SU-DHL-6 (cell line): Measurements from ENCODE around the gene ZSCAN31.

ENCODE experiments used
- EZH2phosphoT487 ChIP-seq: fragments of 200-600 bp; sonication (generic), shearing (Covaris generic); conservative IDR thresholded peaks from 2 replicates; pipeline ENCODE4 v1.6.1; 2018; ENCODE audit warnings: mild to moderate bottlenecking, antibody characterized with exemption, low read length, moderate library complexity, mixed read lengths
- TF ChIP-seq, protein P1 (sequence below): fragments of 200-600 bp; sonication (generic); IDR thresholded peaks from one replicate; pipeline ENCODE4 v1.5.1; 2017; ENCODE audit warnings: antibody characterized with exemption, mild to moderate bottlenecking, low read length, moderate library complexity; ENCODE audit not compliant: insufficient read depth, poor library complexity, severe bottlenecking

DNA sequence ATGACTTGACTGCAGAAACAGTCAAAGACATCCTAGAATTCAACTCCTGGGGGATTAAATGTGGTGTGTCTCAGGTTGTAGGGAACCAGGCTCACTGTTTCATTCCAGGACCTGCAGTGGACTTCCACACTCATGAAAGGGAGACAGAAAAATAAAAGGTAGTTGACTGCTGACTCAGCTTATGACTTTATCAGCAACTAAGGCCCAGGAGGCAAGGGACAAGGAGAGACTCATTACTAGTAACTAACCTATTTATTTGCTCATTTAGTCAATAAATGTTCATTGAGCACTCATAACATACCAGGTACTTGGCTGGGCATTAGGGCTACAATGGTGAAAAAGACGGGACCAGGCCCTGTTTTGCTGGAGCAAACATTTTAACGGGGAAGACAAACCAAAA lies 2.9 kb downstream of the ZSCAN31 start:
- TF ChIP-seq EZH2phosphoT487, result no peak
- TF ChIP-seq, protein P1, sequence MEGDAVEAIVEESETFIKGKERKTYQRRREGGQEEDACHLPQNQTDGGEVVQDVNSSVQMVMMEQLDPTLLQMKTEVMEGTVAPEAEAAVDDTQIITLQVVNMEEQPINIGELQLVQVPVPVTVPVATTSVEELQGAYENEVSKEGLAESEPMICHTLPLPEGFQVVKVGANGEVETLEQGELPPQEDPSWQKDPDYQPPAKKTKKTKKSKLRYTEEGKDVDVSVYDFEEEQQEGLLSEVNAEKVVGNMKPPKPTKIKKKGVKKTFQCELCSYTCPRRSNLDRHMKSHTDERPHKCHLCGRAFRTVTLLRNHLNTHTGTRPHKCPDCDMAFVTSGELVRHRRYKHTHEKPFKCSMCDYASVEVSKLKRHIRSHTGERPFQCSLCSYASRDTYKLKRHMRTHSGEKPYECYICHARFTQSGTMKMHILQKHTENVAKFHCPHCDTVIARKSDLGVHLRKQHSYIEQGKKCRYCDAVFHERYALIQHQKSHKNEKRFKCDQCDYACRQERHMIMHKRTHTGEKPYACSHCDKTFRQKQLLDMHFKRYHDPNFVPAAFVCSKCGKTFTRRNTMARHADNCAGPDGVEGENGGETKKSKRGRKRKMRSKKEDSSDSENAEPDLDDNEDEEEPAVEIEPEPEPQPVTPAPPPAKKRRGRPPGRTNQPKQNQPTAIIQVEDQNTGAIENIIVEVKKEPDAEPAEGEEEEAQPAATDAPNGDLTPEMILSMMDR, result no peak
